Loucy (cell line): ENCODE results near the gene SPDYC.

Source experiments
- CTCF ChIP-seq: fragments of 200-600 bp; sonication (generic); conservative IDR thresholded peaks from 2 replicates; pipeline ENCODE4 v1.5.1; 2014; ENCODE audit warnings: mild to moderate bottlenecking, antibody characterized with exemption, low read length
- EZH2phosphoT487 ChIP-seq: fragments of 200-600 bp; IDR thresholded peaks from 2 replicates; pipeline ENCODE4 v1.6.1; 2018; ENCODE audit warnings: antibody characterized with exemption, mild to moderate bottlenecking, moderate library complexity, borderline replicate concordance

GRCh38 chr11:65180877-65181568 lies 11.0 kb downstream of the SPDYC start:
- peak; percentile 62 for TF ChIP-seq CTCF
- TF ChIP-seq EZH2phosphoT487, result no peak
